ENCODE measurements around the gene PCDHGA4.

DNA sequence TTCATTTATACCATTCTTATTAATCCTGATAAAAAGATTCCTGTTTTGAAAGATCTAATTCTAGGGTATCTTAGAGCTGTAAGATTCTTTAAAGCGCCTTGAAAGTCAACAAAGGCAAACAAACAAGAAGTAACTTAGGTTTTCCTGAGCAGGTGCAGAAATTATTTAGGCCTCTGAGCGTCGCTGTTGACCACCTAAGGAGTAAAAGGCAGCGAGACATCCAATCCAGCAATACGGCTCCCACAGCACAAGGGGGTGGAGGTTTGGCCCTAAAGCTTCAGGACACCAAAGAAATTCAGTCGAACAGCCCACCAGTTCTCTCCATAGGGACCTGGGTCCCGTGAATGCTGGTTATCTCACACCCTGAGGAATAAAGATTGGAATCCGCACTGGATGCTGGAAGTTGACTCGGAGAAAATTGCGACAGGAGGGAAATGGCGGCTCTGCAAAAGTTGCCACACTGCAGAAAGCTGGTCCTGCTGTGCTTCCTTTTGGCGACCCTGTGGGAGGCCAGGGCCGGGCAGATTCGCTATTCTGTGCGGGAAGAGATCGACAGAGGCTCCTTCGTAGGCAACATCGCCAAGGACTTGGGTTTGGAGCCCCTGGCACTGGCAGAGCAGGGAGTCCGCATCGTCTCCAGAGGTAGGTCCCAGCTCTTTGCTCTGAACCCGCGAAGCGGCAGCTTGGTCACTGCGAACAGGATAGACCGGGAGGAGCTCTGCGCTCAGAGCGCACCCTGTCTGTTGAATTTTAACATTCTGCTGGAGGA lies 16.1 kb upstream of the PCDHGA4 start, which contains the start of gene PCDHGA2:
- TF ChIP-seq, protein P1, sequence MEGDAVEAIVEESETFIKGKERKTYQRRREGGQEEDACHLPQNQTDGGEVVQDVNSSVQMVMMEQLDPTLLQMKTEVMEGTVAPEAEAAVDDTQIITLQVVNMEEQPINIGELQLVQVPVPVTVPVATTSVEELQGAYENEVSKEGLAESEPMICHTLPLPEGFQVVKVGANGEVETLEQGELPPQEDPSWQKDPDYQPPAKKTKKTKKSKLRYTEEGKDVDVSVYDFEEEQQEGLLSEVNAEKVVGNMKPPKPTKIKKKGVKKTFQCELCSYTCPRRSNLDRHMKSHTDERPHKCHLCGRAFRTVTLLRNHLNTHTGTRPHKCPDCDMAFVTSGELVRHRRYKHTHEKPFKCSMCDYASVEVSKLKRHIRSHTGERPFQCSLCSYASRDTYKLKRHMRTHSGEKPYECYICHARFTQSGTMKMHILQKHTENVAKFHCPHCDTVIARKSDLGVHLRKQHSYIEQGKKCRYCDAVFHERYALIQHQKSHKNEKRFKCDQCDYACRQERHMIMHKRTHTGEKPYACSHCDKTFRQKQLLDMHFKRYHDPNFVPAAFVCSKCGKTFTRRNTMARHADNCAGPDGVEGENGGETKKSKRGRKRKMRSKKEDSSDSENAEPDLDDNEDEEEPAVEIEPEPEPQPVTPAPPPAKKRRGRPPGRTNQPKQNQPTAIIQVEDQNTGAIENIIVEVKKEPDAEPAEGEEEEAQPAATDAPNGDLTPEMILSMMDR (IDR thresholded peaks at IDR 0.05) = no peak
- TF ChIP-seq EZH2 (IDR thresholded peaks at IDR 0.05; ENCODE audit: borderline replicate concordance, insufficient read depth, low read depth, low read length, poor library complexity, severe bottlenecking) = no peak
